GM12878 (cell line): ENCODE results near the gene BCHE. TPM values are rescaled to one million over a fixed set of nuclear protein-coding genes. Genes with fewer than 3 reads are reported as not detected.
A peak's percentile ranks its signal among the peaks of the same experiment; 100 is the strongest.

Source experiments
- ATAC-seq: fragments of 200-7000 bp; cut with Tn5 transposase; 3 replicates; pipeline ENCODE4 v1.9.1; 2020; ENCODE audit warnings: mild to moderate bottlenecking, moderate library complexity
- BruUV-seq: library from RNA; stranded (reverse); fragments of 400-500 nt; replicated peaks from 2 replicates; lab custom pipeline; 2021; lab: Mats Ljungman, UMichigan
- CTCF ChIA-PET: fragments of 300-600 bp; sonication (Branson Sonifier 250); formaldehyde crosslinking; extraction: SDS; loops from one replicate; lab custom pipeline; 2021; ENCODE audit warnings: inconsistent platforms; lab: Yijun Ruan, JAX
- POLR2A ChIA-PET: fragments of 350-600 bp; formaldehyde crosslinking; extraction: SDS; loops from one replicate; lab custom pipeline; 2021; ENCODE audit warnings: inconsistent platforms; lab: Charles Lee
- RAD21 ChIA-PET: fragments of 300-600 bp; sonication (Branson Sonifier 250); formaldehyde crosslinking; loops from one replicate; lab custom pipeline; 2023; ENCODE audit warnings: antibody characterized with exemption; ENCODE audit not compliant: unreplicated experiment; lab: Charles Lee
- SMC1A ChIA-PET: fragments of 300-600 bp; sonication (Branson Sonifier 250); formaldehyde crosslinking; loops from one replicate; lab custom pipeline; 2023; ENCODE audit not compliant: unreplicated experiment, uncharacterized antibody; lab: Charles Lee
- DNase-seq: peaks from one replicate; pipeline ENCODE4 v3.0.0-alpha.2; 2011; ENCODE audit warnings: low read depth, low spot score
- FAIRE-seq: peaks from 3 replicates; lab custom pipeline; 2011; peaks lifted over from hg19 to GRCh38; lab: Jason Lieb, UNC
- H2AFZ ChIP-seq: 2 replicates; pipeline ENCODE4 v1.6.0; 2011; ENCODE audit warnings: low read depth, low read length, control low read depth; ENCODE audit not compliant: control insufficient read depth
- H3K27ac ChIP-seq: 2 replicates; pipeline ENCODE4 v1.5.1; 2011; ENCODE audit warnings: control low read depth; ENCODE audit not compliant: control insufficient read depth, insufficient read depth
- H3K27me3 ChIP-seq, 2 experiments: replicated peaks in 1 of 2; 2 replicates each; pipeline versions ENCODE4 v1.6.0 to v1.6.1; 2011; ENCODE audit warnings: low read length in 1 of 2; ENCODE audit not compliant: control insufficient read depth in 2 of 2, insufficient read depth in 2 of 2
- H3K36me3 ChIP-seq, 2 experiments: 2 replicates each; pipeline ENCODE4 v1.5.1; 2011; ENCODE audit warnings: low read length in 1 of 2; ENCODE audit not compliant: control insufficient read depth in 2 of 2, insufficient read depth in 2 of 2
- H3K4me1 ChIP-seq: 2 replicates; pipeline ENCODE4 v1.6.1; 2011; ENCODE audit warnings: mild to moderate bottlenecking, low read length, moderate library complexity, mixed read lengths; ENCODE audit not compliant: control insufficient read depth, insufficient read depth
- H3K4me2 ChIP-seq: 2 replicates; pipeline ENCODE4 v1.6.0; 2011; ENCODE audit warnings: control low read depth; ENCODE audit not compliant: control insufficient read depth, insufficient read depth
- H3K4me3 ChIP-seq: fragments of 200-600 bp; sonication (generic); 2 replicates; pipeline ENCODE4 v1.5.1; 2016
- H3K79me2 ChIP-seq: 2 replicates; pipeline ENCODE4 v1.6.0; 2011; ENCODE audit warnings: low read length; ENCODE audit not compliant: control insufficient read depth, insufficient read depth
- H3K9ac ChIP-seq: 2 replicates; pipeline ENCODE4 v1.8.0; 2011; ENCODE audit warnings: low read length, control low read depth, mixed read lengths; ENCODE audit not compliant: control insufficient read depth, insufficient read depth
- H3K9me3 ChIP-seq: replicated peaks from 3 replicates; pipeline ENCODE4 v1.5.1; 2011; ENCODE audit warnings: mild to moderate bottlenecking, low read length; ENCODE audit not compliant: control insufficient read depth, insufficient read depth
- H4K20me1 ChIP-seq: 2 replicates; pipeline ENCODE4 v1.6.0; 2011; ENCODE audit not compliant: control insufficient read depth, insufficient read depth
- BCL3 ChIP-seq: IDR thresholded peaks from 2 replicates; pipeline ENCODE4 v1.6.1; 2011; ENCODE audit warnings: borderline replicate concordance, low read depth, mild to moderate bottlenecking, moderate library complexity, low read length; ENCODE audit not compliant: insufficient read depth, poor library complexity, severe bottlenecking
- EGR1 ChIP-seq, 2 experiments: IDR thresholded peaks; 1 replicate in 1 of 2; 2 replicates in 1 of 2; pipeline ENCODE4 v1.6.1; 2011 to 2012; ENCODE audit warnings: low read depth in 2 of 2, low read length in 2 of 2, borderline replicate concordance in 1 of 2, mild to moderate bottlenecking in 1 of 2, moderate library complexity in 1 of 2
- FOXK2 ChIP-seq: fragments of 450-650 bp; IDR thresholded peaks from 2 replicates; pipeline ENCODE4 v1.6.1; 2017; ENCODE audit warnings: mild to moderate bottlenecking, moderate library complexity
- MYC ChIP-seq: IDR thresholded peaks from 2 replicates; pipeline ENCODE4 v1.6.1; 2011; ENCODE audit warnings: mild to moderate bottlenecking, low read length, moderate library complexity, inconsistent platforms; ENCODE audit not compliant: insufficient read depth, insufficient replicate concordance, insufficient read length, severe bottlenecking
- TAF1 ChIP-seq: IDR thresholded peaks from 2 replicates; pipeline ENCODE4 v1.6.1; 2011; ENCODE audit warnings: mild to moderate bottlenecking, low read depth, low read length, borderline replicate concordance
- TCF12 ChIP-seq: IDR thresholded peaks from 2 replicates; pipeline ENCODE4 v1.6.1; 2011; ENCODE audit warnings: low read depth, mild to moderate bottlenecking, low read length
- ZNF217 ChIP-seq: fragments of 450-650 bp; IDR thresholded peaks from 2 replicates; pipeline ENCODE4 v1.6.1; 2017; ENCODE audit warnings: antibody characterized with exemption, mild to moderate bottlenecking
- ZNF24 ChIP-seq: fragments of 450-650 bp; IDR thresholded peaks from 2 replicates; pipeline ENCODE4 v1.6.1; 2017; ENCODE audit warnings: antibody characterized with exemption, mild to moderate bottlenecking
- ZNF384 ChIP-seq: IDR thresholded peaks from 2 replicates; pipeline ENCODE4 v1.6.1; 2012; ENCODE audit warnings: low read depth, mild to moderate bottlenecking, low read length, improper control_type of control experiment, borderline replicate concordance
- ZSCAN29 ChIP-seq: fragments of 450-650 bp; IDR thresholded peaks from 2 replicates; pipeline ENCODE4 v1.6.1; 2017; ENCODE audit warnings: mild to moderate bottlenecking, moderate library complexity
- WGBS: methylation state at CpG from one replicate; pipeline ENCODE4 v1.1.6; 2016; ENCODE audit warnings: low lambda C conversion rate; ENCODE audit not compliant: insufficient replicate concordance, insufficient coverage; ENCODE audit errors: missing lambda C conversion rate; 5-methylcytosine and 5-hydroxymethylcytosine counted together
- in situ Hi-C: fragments of 300-500 bp; cut with MboI; formaldehyde crosslinking; loops from 9 replicates; pipeline ENCODE4 v1.14.3; 2018; ENCODE audit warnings: mixed read lengths
- intact Hi-C: fragments of 100-400 bp; cut with micrococcal nuclease; formaldehyde crosslinking; loops from one replicate; pipeline ENCODE4 v1.14.2; 2022; ENCODE audit not compliant: unreplicated experiment
- polyA plus RNA-seq, 11 experiments: library from polyadenylated mRNA; depleted of rRNA in 4 of 11; unstranded in 6 of 11; stranded (reverse) in 5 of 11; fragments of >200 nt; fragmentation: Nextera tagmentation in 4 of 11; fragmentation: Illumina TruSeq in 1 of 11; extraction: Ambion mirVana in 4 of 11; extraction: Trizol in 1 of 11; gene quantifications; 1 replicate in 1 of 11; 2 replicates in 10 of 11; pipeline versions ENCODE4 v1.2.1 to v1.2.3, GENCODE V29; 2011 to 2016; ENCODE audit warnings: inconsistent platforms in 2 of 11, missing spikeins in 2 of 11, low read depth in 1 of 11
- total RNA-seq, 4 experiments: library from RNA; depleted of rRNA in 3 of 4; stranded (reverse); fragments of >200 nt in 3 of 4; fragmentation: Illumina TruSeq in 1 of 4; extraction: Trizol in 1 of 4; gene quantifications; 2 replicates each; pipeline versions ENCODE4 v1.2.1 to v1.2.3, GENCODE V29; 2013 to 2021

BCHE gene
- total and polyA plus RNA-seq, 10 of the 15 experiments (the other 5 are each of a cell fraction or from before 2014, with no cell fraction given), result 16.8 to 233 (median 29.3) TPM

- TF ChIP-seq MYC (no peak), ZNF217 (no peak)
Observed at GRCh38 chr3:165852711-165853110, 15.5 kb upstream of the BCHE start (continued).

- Histone ChIP-seq H4K20me1 (no peaks in the 10 kb centered on the region), H3K4me3 (no peak overlapping the region), H3K4me2 (no peak overlapping the region), H3K36me3 (no peaks in the 10 kb centered on the region), H3K9me3 (no peaks in the 10 kb centered on the region), H3K27ac (no peak overlapping the region), H3K27me3 (no peaks in the 10 kb centered on the region), H3K79me2 (no peaks in the 10 kb centered on the region), H3K9ac (no peak overlapping the region), H2AFZ (no peak overlapping the region)
- ATAC-seq (peak; percentile 61), FAIRE-seq (no peak), DNase-seq (no peak)
- 5% methylated on average over 2 of the region's 2 CpGs for WGBS
- in situ Hi-C loops, result no loop called here
- BruUV-seq, result no TSS peak
- ChIA-PET POLR2A (no interaction called here), CTCF (interaction anchor here (0.9 to 1.3 kb wide), 3 partner anchors 10 to 32 kb away, joined by 3 to 4 read pairs (median 3); no protein-coding TSS in a partner anchor), SMC1A (interaction anchor here (1.0 to 1.3 kb wide), 5 partner anchors 16 to 349 kb away, joined by 3 to 5 read pairs (median 3); no protein-coding TSS in a partner anchor), RAD21 (interaction anchor here (1.0 to 1.2 kb wide), 3 partner anchors 14 to 56 kb away, joined by 3 read pairs; no protein-coding TSS in a partner anchor)
- intact Hi-C loops, result no loop called here
- TF ChIP-seq TCF12, result no peak
- TF ChIP-seq EGR1 (IDR thresholded peaks at IDR 0.05; ENCODE audit: borderline replicate concordance in 1 of 2, low read depth in 2 of 2, low read length in 2 of 2), result no peak
- TF ChIP-seq FOXK2, result no peak
- TF ChIP-seq ZNF24, result no peak
- TF ChIP-seq ZNF384, result no peak
- TF ChIP-seq ZSCAN29, result no peak
- no peak for TF ChIP-seq TAF1
- TF ChIP-seq BCL3, result no peak
- TF ChIP-seq, all 136 proteins: peak for 0
- H3K4me1 ChIP-seq, result no peaks in the 10 kb centered on the region
Observed at GRCh38 chr3:165852191-165852590, 15.0 kb upstream of the BCHE start.
